HepG2 (cell line): ENCODE data around the gene CLIC3. TPM values are rescaled to one million over a fixed set of nuclear protein-coding genes. Genes with fewer than 3 reads are reported as not detected.

ENCODE experiments used
- ARHGAP35 ChIP-seq: sonication (generic); formaldehyde crosslinking; IDR thresholded peaks from 2 replicates; pipeline ENCODE4 v1.9.0; 2022; ENCODE audit warnings: mild to moderate bottlenecking, inconsistent platforms, moderate library complexity, missing genetic modification reagents, borderline replicate concordance
- ATF7-NPFF ChIP-seq: sonication (generic); formaldehyde crosslinking; IDR thresholded peaks from 2 replicates; pipeline ENCODE4 v1.8.1; 2023; ENCODE audit warnings: mild to moderate bottlenecking, low read depth, missing genetic modification reagents, moderate library complexity
- CREB1 ChIP-seq, 2 experiments: fragments of 450-650 bp in 1 of 2; IDR thresholded peaks; 2 replicates each; pipeline ENCODE4 v1.6.1; 2016 to 2017; ENCODE audit warnings: control low read depth in 1 of 2, mild to moderate bottlenecking in 1 of 2, missing compliant biosample characterization in 1 of 2, missing genetic modification characterization in 1 of 2
- SIN3B ChIP-seq: fragments of 150-350 bp; IDR thresholded peaks from 2 replicates; pipeline ENCODE4 v1.6.1; 2014; ENCODE audit warnings: low read length
- ZNF564 ChIP-seq: sonication (generic); formaldehyde crosslinking; IDR thresholded peaks from 2 replicates; pipeline ENCODE4 v1.8.1; 2023; ENCODE audit warnings: mild to moderate bottlenecking, missing genetic modification reagents
- ZNF724P ChIP-seq: sonication (generic); formaldehyde crosslinking; IDR thresholded peaks from 2 replicates; pipeline ENCODE4 v1.8.0; 2022; ENCODE audit warnings: missing genetic modification reagents, borderline replicate concordance
- polyA plus RNA-seq, 8 experiments: library from polyadenylated mRNA; depleted of rRNA in 3 of 8; stranded (reverse) in 7 of 8; unstranded in 1 of 8; fragments of >200 nt; fragmentation: Illumina TruSeq in 4 of 8; extraction: Trizol in 4 of 8; gene quantifications; 2 replicates each; pipeline versions ENCODE4 v1.2.1 to v1.2.3, GENCODE V29; 2011 to 2016; ENCODE audit warnings: low read depth in 4 of 8, missing spikeins in 1 of 8, mixed read lengths in 1 of 8; ENCODE audit not compliant: insufficient read depth in 1 of 8
- total RNA-seq, 5 experiments: library from RNA; depleted of rRNA; stranded (reverse); fragments of >200 nt; fragmentation: Illumina TruSeq; extraction: Trizol; gene quantifications; 2 replicates each; pipeline ENCODE4 v1.2.3, GENCODE V29; 2016; ENCODE audit warnings: low read depth in 1 of 5
- TF ChIP-seq, protein P1 (sequence below): sonication (generic); formaldehyde crosslinking; IDR thresholded peaks from 2 replicates; pipeline ENCODE4 v1.5.1; 2020; ENCODE audit warnings: missing genetic modification reagents, mild to moderate bottlenecking, borderline replicate concordance
- TF ChIP-seq, protein P2 (sequence below): sonication (generic); formaldehyde crosslinking; IDR thresholded peaks from 2 replicates; pipeline ENCODE4 v1.4.0; 2020; ENCODE audit warnings: mild to moderate bottlenecking, missing genetic modification reagents
- TF ChIP-seq, protein P3 (sequence below): sonication (generic); formaldehyde crosslinking; IDR thresholded peaks from 2 replicates; pipeline ENCODE4 v1.9.0; 2021; ENCODE audit warnings: missing genetic modification reagents, borderline replicate concordance
- TF ChIP-seq, protein P4 (sequence below): sonication (generic); formaldehyde crosslinking; IDR thresholded peaks from 2 replicates; pipeline ENCODE4 v1.5.0; 2020; ENCODE audit warnings: missing genetic modification reagents, mild to moderate bottlenecking, borderline replicate concordance

CLIC3 gene
- total and polyA plus RNA-seq, 2 of the 13 experiments (the other 11 are each of a cell fraction or from before 2014, with no cell fraction given) = 0.51 to 1.5 TPM

DNA sequence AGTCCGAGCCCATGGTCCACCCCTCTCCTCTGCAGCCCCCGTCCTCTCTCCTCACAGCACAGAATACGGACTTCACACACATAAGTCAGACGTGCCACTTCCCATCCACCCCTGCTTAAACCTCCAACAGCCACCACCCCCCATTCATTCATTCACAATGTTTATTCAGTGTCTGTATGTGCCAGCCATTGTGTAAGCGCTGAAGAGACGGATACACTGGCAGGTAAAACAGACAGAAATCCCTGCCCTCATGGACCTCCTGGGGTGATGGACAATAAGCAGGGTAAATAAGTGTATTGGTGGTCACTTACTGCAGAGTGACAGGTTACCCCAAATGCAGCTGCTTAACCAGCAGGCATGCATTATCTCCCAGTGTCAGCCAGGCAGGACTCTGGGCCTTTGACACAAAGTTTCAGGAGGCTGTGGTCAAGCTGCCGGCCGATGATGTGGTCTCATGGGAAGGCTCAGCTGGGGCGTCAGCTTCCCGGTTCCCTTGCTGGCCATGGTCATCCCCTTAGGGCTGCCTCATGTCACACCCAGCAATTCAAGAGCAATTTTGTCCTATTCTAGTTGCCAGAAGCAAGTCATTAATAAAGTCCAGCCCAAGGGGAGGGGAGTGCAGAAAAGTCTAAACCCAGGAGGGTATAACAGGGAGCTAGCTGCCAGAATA, 6.0 kb downstream of the CLIC3 start (continued):
- TF ChIP-seq ARHGAP35 (CRISPR knock-in tag) = no peak
- TF ChIP-seq, protein P1, sequence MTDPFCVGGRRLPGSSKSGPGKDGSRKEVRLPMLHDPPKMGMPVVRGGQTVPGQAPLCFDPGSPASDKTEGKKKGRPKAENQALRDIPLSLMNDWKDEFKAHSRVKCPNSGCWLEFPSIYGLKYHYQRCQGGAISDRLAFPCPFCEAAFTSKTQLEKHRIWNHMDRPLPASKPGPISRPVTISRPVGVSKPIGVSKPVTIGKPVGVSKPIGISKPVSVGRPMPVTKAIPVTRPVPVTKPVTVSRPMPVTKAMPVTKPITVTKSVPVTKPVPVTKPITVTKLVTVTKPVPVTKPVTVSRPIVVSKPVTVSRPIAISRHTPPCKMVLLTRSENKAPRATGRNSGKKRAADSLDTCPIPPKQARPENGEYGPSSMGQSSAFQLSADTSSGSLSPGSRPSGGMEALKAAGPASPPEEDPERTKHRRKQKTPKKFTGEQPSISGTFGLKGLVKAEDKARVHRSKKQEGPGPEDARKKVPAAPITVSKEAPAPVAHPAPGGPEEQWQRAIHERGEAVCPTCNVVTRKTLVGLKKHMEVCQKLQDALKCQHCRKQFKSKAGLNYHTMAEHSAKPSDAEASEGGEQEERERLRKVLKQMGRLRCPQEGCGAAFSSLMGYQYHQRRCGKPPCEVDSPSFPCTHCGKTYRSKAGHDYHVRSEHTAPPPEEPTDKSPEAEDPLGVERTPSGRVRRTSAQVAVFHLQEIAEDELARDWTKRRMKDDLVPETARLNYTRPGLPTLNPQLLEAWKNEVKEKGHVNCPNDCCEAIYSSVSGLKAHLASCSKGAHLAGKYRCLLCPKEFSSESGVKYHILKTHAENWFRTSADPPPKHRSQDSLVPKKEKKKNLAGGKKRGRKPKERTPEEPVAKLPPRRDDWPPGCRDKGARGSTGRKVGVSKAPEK (CRISPR knock-in tag) = no peak
- TF ChIP-seq, protein P2, sequence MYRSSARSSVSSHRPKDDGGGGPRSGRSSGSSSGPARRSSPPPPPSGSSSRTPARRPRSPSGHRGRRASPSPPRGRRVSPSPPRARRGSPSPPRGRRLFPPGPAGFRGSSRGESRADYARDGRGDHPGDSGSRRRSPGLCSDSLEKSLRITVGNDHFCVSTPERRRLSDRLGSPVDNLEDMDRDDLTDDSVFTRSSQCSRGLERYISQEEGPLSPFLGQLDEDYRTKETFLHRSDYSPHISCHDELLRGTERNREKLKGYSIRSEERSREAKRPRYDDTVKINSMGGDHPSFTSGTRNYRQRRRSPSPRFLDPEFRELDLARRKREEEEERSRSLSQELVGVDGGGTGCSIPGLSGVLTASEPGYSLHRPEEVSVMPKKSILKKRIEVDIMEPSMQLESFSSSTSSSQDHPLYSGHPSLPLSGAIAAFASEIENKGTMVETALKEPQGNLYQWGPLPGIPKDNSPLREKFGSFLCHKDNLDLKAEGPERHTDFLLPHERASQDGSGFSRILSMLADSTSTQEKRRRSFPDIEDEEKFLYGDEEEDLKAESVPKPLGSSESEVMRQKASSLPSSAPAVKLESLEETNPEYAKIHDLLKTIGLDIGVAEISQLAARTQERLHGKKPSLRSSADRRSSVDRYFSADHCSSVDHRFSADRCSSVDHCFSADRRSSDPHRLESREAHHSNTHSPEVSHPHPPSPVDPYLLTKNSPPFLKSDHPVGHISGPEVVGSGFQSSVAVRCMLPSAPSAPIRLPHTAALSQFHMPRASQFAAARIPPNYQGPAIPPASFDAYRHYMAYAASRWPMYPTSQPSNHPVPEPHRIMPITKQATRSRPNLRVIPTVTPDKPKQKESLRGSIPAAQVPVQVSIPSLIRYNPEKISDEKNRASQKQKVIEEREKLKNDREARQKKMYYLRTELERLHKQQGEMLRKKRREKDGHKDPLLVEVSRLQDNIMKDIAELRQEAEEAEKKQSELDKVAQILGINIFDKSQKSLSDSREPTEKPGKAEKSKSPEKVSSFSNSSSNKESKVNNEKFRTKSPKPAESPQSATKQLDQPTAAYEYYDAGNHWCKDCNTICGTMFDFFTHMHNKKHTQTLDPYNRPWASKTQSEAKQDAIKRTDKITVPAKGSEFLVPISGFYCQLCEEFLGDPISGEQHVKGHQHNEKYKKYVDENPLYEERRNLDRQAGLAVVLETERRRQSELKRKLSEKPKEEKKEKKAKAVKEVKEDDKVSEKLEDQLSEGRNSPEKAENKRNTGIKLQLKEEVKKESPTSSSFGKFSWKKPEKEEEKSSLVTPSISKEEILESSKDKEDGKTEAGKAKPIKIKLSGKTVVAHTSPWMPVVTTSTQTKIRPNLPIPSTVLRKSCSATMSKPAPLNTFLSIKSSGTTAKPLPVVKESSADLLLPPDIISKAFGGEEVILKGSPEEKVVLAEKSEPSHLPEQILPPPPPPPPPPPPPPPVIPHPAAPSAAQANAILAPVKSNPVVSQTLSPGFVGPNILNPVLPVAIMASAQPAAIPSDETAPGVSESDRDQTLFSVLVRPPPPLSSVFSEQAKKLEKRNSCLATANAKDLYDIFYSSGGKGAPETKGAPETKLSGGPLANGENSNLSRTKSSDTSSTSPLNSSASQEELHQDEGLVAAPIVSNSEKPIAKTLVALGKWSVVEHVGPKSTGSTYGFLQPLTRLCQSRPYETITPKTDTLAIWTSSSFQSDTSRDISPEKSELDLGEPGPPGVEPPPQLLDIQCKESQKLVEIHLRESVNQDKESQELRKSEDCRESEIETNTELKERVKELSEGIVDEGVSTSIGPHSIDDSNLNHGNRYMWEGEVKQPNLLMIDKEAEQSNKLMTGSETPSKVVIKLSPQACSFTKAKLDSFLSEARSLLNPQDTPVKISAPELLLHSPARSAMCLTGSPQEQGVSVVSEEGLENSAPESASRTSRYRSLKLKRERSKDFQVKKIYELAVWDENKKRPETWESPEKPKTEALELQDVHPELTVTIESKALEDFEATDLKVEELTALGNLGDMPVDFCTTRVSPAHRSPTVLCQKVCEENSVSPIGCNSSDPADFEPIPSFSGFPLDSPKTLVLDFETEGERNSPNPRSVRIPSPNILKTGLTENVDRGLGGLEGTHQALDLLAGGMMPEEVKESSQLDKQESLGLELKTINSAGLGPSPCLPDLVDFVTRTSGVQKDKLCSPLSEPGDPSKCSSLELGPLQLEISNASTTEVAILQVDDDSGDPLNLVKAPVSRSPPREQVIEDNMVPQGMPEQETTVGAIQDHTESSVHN (CRISPR knock-in tag) = no peak
- TF ChIP-seq, protein P3, sequence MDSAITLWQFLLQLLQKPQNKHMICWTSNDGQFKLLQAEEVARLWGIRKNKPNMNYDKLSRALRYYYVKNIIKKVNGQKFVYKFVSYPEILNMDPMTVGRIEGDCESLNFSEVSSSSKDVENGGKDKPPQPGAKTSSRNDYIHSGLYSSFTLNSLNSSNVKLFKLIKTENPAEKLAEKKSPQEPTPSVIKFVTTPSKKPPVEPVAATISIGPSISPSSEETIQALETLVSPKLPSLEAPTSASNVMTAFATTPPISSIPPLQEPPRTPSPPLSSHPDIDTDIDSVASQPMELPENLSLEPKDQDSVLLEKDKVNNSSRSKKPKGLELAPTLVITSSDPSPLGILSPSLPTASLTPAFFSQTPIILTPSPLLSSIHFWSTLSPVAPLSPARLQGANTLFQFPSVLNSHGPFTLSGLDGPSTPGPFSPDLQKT (CRISPR knock-in tag) = no peak
- TF ChIP-seq SIN3B = no peak
- TF ChIP-seq, protein P4, sequence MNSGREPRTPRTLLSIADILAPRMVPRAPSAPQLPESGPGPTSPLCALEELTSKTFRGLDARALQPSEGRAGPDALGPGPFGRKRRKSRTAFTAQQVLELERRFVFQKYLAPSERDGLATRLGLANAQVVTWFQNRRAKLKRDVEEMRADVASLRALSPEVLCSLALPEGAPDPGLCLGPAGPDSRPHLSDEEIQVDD (CRISPR knock-in tag) = no peak
- no peak for TF ChIP-seq ATF7-NPFF (CRISPR knock-in tag)
- TF ChIP-seq ZNF724P (CRISPR knock-in tag) = no peak
- no peak for TF ChIP-seq CREB1 (IDR thresholded peaks at IDR 0.05)
- TF ChIP-seq CREB1 (CRISPR knock-in tag; IDR thresholded peaks at IDR 0.05) = no peak
- no peak for TF ChIP-seq ZNF564 (CRISPR knock-in tag)
